Middle frontal gyrus (tissue), 1 donor: Measurements from ENCODE around the gene PSEN2.
"Not testable (repeated sequence)": the region's sequence is repeated elsewhere in the genome, so short reads cannot be mapped to it uniquely, and the experiment has no call there.

Source experiments
- DNase-seq: peaks from one replicate; pipeline ENCODE4 v3.0.0-alpha.2; 2015; ENCODE audit warnings: low spot score; ENCODE audit errors: extremely low spot score

The PSEN2 gene

GRCh38 chr1:226916497-226916896 lies 46.1 kb downstream of the PSEN2 start:
- no peak for DNase-seq

GRCh38 chr1:226919587-226919986 lies 49.2 kb downstream of the PSEN2 start:
- no peak for DNase-seq

DNA sequence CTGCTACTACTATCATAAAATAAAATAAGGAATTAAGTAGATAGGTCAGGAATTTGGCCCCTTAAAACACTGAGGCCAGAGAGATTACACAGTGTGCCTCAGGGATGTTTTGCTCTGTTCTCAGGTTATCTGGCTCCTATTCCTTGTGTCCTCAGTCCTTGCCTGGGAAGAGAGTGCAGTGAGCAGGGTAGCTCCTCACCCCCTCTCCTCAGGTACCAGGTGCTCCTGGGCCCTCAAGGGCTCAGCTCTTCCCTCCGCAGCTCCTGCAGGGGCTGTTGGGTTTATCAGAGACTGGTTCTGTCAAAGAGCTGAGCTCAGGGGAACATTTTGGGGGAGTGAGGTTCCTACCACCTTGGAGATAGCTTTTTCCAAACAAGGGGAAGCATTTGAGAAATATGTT lies 49.6 kb downstream of the PSEN2 start:
- no peak for DNase-seq

GRCh38 chr1:226920446-226920894 lies 50.1 kb downstream of the PSEN2 start:
- DNase-seq: no peak

- no peak for DNase-seq
Measured at GRCh38 chr1:226921504-226921903, 51.1 kb downstream of the PSEN2 start.

GRCh38 chr1:226929260-226930111 lies 59.1 kb downstream of the PSEN2 start:
- not testable (repeated sequence) for DNase-seq

DNA sequence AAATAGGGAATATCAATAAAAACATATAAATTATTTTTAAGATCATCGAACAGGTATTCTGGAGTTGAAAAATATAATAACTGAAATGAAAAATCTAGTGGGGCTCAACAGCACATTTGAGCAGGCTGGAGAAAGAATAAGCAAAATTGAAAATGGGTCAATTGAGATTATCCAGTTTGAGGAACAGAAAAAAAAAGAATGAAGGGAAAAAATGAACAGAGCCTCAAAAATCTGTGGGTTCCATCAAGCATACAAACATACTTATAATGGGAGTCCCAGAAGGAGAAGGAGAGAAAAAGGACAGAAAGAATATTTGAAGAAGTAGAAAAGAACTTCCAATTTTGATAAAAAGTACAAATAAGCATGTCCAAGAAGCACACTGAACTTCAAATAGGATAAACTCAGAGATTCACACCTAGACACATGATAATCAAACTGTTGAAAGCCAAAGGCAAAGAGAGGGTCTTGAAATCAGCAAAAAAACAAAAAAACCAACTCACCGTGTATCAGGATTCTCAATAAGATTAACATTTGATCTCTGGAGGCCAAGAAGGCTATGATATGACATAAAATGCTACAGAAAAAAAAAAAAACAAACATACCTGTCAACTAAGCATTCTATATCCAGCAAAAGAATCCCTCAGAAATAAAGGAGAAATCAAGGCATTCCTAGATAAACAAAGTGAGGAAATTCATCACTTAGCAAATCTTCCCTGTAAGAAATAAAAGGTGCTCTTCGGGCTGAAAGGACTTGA lies 64.2 kb downstream of the PSEN2 start:
- DNase-seq: no peak

- no peak for DNase-seq
Measured at GRCh38 chr1:226937940-226938725, 67.7 kb downstream of the PSEN2 start.

- no peak for DNase-seq
Measured at GRCh38 chr1:226938903-226939437, 68.6 kb downstream of the PSEN2 start.

GRCh38 chr1:226939438-226940028 lies 69.1 kb downstream of the PSEN2 start:
- DNase-seq: peak; percentile 27

DNA sequence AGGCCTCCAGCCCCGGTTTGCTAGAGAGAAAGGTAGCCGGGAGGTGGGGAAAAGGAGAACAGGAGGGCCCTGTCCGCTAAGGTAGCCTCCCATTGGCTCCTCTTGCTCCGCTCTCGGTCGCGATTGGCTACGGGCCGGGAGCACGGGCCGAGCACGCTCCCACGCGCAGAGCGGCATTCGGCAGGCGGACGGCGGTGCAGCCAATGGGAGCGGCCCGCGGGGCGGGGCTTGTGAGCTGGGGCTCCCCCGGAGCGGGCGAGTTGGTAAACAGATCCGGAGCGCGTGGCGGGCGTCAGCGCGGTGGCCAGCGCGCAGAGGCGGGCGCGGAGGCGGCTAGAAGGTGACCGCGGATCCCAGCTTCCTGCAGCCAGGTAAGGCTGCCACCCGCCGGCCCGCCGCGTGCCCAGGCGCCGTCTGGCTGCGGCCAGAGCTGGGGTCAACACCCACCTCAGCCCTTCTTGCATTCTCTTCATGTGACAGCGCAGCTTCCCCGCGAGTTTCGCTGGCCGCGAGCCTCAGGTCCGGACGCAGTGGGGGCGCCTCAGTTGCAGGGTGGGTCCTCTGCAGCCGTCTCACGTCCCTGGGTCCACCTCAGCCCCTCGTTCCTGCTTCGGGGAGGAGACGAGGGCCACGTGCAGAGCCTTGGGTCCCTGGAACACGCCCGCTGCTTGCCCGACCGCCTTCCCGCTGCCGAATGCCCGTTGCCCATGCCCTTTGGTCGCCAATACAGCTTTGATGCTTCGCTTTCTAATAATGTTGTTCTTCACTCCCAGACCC lies 69.8 kb downstream of the PSEN2 start, which contains the start of gene COQ8A:
TSS of gene COQ8A (plus strand) at position 266 of the 777 bp plus-strand sequence. CDS start 21,092 bp downstream, outside the sequence.
- peak; percentile 99 for DNase-seq

DNA sequence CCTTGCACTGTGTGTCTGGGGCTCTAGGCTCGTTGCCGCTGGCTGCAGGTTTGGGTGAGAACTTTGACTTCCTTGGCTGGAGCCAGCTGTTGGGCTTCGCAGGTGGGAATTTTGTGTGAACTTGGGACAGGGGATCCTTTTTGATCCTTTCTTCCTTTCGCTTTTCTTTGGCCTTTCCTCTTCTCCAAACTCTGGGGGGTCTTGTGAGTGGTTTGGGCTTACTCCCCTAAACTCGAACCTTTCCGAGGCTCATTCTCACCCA lies 70.3 kb downstream of the PSEN2 start:
- no peak for DNase-seq

GRCh38 chr1:226942392-226942791 lies 72.0 kb downstream of the PSEN2 start:
- DNase-seq: no peak

- DNase-seq: no peak
Measured at GRCh38 chr1:226943156-226943555, 72.7 kb downstream of the PSEN2 start.

GRCh38 chr1:226943927-226944326 lies 73.5 kb downstream of the PSEN2 start:
- no peak for DNase-seq

GRCh38 chr1:226945106-226945857 lies 74.9 kb downstream of the PSEN2 start:
- DNase-seq: no peak
